ENCODE measurements around the gene GATA5.

Gene GATA5

GRCh38 chr20:62461834-62462233 is 14.0 kb downstream of the GATA5 start (continued):
- TF ChIP-seq ZBTB7A (tag by site-specific recombination; IDR thresholded peaks at IDR 0.05; ENCODE audit: low read depth) (no peak), GLI2 (tag by site-specific recombination; IDR thresholded peaks at IDR 0.05; ENCODE audit: borderline replicate concordance, low read depth) (no peak), ZNF133 (tag by site-specific recombination; IDR thresholded peaks at IDR 0.05) (no peak), GLIS2 (tag by site-specific recombination; IDR thresholded peaks at IDR 0.05) (no peak), ZNF169 (tag by site-specific recombination; IDR thresholded peaks at IDR 0.05) (no peak)
- TF ChIP-seq, protein P1, sequence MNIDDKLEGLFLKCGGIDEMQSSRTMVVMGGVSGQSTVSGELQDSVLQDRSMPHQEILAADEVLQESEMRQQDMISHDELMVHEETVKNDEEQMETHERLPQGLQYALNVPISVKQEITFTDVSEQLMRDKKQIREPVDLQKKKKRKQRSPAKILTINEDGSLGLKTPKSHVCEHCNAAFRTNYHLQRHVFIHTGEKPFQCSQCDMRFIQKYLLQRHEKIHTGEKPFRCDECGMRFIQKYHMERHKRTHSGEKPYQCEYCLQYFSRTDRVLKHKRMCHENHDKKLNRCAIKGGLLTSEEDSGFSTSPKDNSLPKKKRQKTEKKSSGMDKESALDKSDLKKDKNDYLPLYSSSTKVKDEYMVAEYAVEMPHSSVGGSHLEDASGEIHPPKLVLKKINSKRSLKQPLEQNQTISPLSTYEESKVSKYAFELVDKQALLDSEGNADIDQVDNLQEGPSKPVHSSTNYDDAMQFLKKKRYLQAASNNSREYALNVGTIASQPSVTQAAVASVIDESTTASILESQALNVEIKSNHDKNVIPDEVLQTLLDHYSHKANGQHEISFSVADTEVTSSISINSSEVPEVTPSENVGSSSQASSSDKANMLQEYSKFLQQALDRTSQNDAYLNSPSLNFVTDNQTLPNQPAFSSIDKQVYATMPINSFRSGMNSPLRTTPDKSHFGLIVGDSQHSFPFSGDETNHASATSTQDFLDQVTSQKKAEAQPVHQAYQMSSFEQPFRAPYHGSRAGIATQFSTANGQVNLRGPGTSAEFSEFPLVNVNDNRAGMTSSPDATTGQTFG (tag by site-specific recombination; IDR thresholded peaks at IDR 0.05; ENCODE audit: borderline replicate concordance): no peak

DNA sequence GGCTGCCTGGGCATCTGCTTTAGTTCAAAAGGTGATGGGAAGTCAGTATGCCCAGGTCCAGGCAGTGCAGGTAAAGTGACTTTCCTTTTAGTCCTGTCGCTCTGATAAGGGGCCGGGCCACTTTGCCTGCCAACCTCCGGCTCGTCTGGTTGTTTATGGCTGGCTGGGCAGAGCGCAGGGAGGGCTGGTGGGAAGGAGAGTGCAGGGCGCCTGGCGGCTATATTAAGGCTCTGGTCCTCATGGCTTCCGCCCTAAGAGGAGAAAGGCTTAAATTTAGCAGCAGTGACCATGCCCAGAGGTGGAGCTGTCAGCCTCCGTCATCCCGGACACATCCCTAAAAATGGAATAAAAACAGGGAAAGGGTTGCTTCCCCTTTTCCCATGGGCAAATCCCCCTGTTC is 14.6 kb downstream of the GATA5 start:
- TF ChIP-seq ZBTB20 (tag by site-specific recombination; IDR thresholded peaks at IDR 0.05) (0 out of 2 replicates have a peak, but pooled peaks have one; percentile 27), KLF1 (tag by site-specific recombination; IDR thresholded peaks at IDR 0.05) (no peak)
- H3K36me3 ChIP-seq (ENCODE audit: control insufficient read depth in 2 of 2, insufficient read depth in 1 of 2, low read length in 2 of 2): no peaks in the 10 kb centered on the region
- ChIA-PET POLR2A (no interaction called here), CTCF (interaction anchor here (1.1 kb wide), 1 partner anchor 38 kb away, joined by 3 read pairs; no protein-coding TSS in a partner anchor)
- no peak overlapping the region for H3K27ac ChIP-seq (ENCODE audit: extremely low read depth, low read depth, low read length)
- no peaks in the 10 kb centered on the region for H3K9me3 ChIP-seq (ENCODE audit: control insufficient read depth, insufficient read depth, low read depth, low read length)
- no peak overlapping the region for H3K4me3 ChIP-seq (ENCODE audit: low read depth, low read length)
- H3K4me1 ChIP-seq (ENCODE audit: control insufficient read depth, insufficient read depth, low read length): no peaks in the 10 kb centered on the region

- ChIA-PET POLR2A (no interaction called here), CTCF (interaction anchor here (1.1 kb wide), 1 partner anchor 38 kb away, joined by 3 read pairs; no protein-coding TSS in a partner anchor)
- H3K4me1 ChIP-seq (ENCODE audit: control insufficient read depth, insufficient read depth, low read length): no peaks in the 10 kb centered on the region
- no peak overlapping the region for H3K27ac ChIP-seq (ENCODE audit: extremely low read depth, low read depth, low read length)
- TF ChIP-seq ZNF660 (tag by site-specific recombination; IDR thresholded peaks at IDR 0.05) (no peak), SP7 (tag by site-specific recombination; IDR thresholded peaks at IDR 0.05) (no peak), ZNF521 (tag by site-specific recombination; IDR thresholded peaks at IDR 0.05) (no peak), ZNF600 (tag by site-specific recombination; IDR thresholded peaks at IDR 0.05) (no peak), ZNF37A (tag by site-specific recombination; IDR thresholded peaks at IDR 0.05) (no peak), ZSCAN16 (tag by site-specific recombination; IDR thresholded peaks at IDR 0.05) (no peak), ZNF175 (tag by site-specific recombination; IDR thresholded peaks at IDR 0.05) (no peak), ZBTB17 (tag by site-specific recombination; IDR thresholded peaks at IDR 0.05) (no peak), HOXA7 (CRISPR knock-in tag; IDR thresholded peaks at IDR 0.05; ENCODE audit: borderline replicate concordance) (no peak), SETDB1 (IDR thresholded peaks at IDR 0.05; ENCODE audit: insufficient read length, low read length) (no peak), ZNF223 (tag by site-specific recombination; IDR thresholded peaks at IDR 0.05) (no peak), ZNF132 (tag by site-specific recombination; IDR thresholded peaks at IDR 0.05; ENCODE audit: borderline replicate concordance) (no peak), ZNF391 (tag by site-specific recombination; IDR thresholded peaks at IDR 0.05; ENCODE audit: borderline replicate concordance, low read depth) (no peak), ZNF426 (tag by site-specific recombination; IDR thresholded peaks at IDR 0.05) (no peak), RBAK (tag by site-specific recombination; IDR thresholded peaks at IDR 0.05) (no peak), ZNF76 (tag by site-specific recombination; IDR thresholded peaks at IDR 0.05; ENCODE audit: borderline replicate concordance, low read depth) (no peak), ZNF629 (tag by site-specific recombination; IDR thresholded peaks at IDR 0.05) (no peak), ZNF133 (tag by site-specific recombination; IDR thresholded peaks at IDR 0.05) (no peak), ZNF544 (tag by site-specific recombination; IDR thresholded peaks at IDR 0.05) (no peak)
- TF ChIP-seq, protein P2, sequence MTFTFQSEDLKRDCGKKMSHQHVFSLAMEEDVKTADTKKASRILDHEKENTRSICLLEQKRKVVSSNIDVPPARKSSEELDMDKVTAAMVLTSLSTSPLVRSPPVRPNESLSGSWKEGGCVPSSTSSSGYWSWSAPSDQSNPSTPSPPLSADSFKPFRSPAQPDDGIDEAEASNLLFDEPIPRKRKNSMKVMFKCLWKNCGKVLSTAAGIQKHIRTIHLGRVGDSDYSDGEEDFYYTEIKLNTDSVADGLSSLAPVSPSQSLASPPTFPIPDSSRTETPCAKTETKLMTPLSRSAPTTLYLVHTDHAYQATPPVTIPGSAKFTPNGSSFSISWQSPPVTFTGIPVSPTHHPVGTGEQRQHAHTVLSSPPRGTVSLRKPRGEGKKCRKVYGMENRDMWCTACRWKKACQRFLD (tag by site-specific recombination; IDR thresholded peaks at IDR 0.05): no peak
- no peak overlapping the region for H3K4me3 ChIP-seq (ENCODE audit: low read depth, low read length)
- H3K36me3 ChIP-seq (ENCODE audit: control insufficient read depth in 2 of 2, insufficient read depth in 1 of 2, low read length in 2 of 2): no peaks in the 10 kb centered on the region
- H3K9me3 ChIP-seq (ENCODE audit: control insufficient read depth, insufficient read depth, low read depth, low read length): no peaks in the 10 kb centered on the region
These were observed 15.1 kb downstream of the GATA5 start for GRCh38 chr20:62460678-62461077.

Data from HEK293 (cell line).